ENCODE measurements around the gene MAPK8IP1. TPM values are rescaled to one million over a fixed set of nuclear protein-coding genes. Genes with fewer than 3 reads are reported as not detected.

MAPK8IP1 gene
- total and polyA plus RNA-seq, 7 donors, result 0.53 to 2.6 (median 1.3) TPM

- Histone ChIP-seq H3K4me1 (peaks cover 6% of the 10 kb centered on the region), H3K36me3 (ENCODE audit: insufficient read depth in 1 of 2, low read depth in 1 of 2) (no peaks in the 10 kb centered on the region), H3K27ac (no peak overlapping the region), H3K27me3 (ENCODE audit: insufficient read depth in 3 of 3, low read length in 2 of 3) (peaks cover 0 to 34% (median 13%) of the 10 kb centered on the region in 3 donors), H3K4me3 (no peak overlapping the region), H3K9me3 (no peaks in the 10 kb centered on the region)
- DNase-seq, result peak in 1 of 2 donors; percentile 43
- no peak for ATAC-seq
- no peak for TF ChIP-seq CTCF (IDR thresholded peaks at IDR 0.05)
- intact Hi-C loops (cut with DNase I), result no loop called here
- WGBS, 3 donors, result 66 to 73% (median 69%) methylated on average over 20 to 22 of the region's 22 CpGs
These were observed 38.8 kb downstream of the MAPK8IP1 start for GRCh38 chr11:45924036-45924915.

DNA sequence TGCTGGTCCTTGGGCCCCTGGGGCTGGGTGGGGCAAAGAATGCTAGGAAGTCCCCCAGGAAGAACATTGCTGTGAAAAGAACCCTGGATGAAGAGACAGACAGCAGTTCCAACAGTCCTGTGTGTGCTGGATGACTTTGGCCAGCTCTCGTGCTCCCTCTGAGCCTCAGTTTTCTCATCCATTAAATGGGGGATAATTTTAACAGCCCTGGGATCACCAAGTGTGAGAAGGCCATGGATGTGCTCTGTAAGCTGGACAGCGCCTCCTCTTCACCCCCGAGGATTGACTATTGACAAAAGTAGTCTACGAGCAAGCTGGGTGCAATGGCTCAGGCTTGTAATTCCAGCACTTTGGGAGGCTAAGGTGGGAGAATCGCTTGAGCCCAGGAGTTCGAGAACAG, 39.5 kb downstream of the MAPK8IP1 start:
- ATAC-seq (no peak), DNase-seq (no peak)
- Histone ChIP-seq H3K9me3 (no peaks in the 10 kb centered on the region), H3K27ac (no peak overlapping the region), H3K4me3 (no peak overlapping the region), H3K36me3 (ENCODE audit: insufficient read depth in 1 of 2, low read depth in 1 of 2) (no peaks in the 10 kb centered on the region), H3K4me1 (peaks cover 6% of the 10 kb centered on the region), H3K27me3 (ENCODE audit: insufficient read depth in 3 of 3, low read length in 2 of 3) (peaks cover 0 to 34% (median 13%) of the 10 kb centered on the region in 3 donors)
- 81 to 84% (median 84%) methylated on average over 6 of the region's 6 CpGs for WGBS, 3 donors
- no peak for TF ChIP-seq CTCF (IDR thresholded peaks at IDR 0.05)
- intact Hi-C loops (cut with DNase I), result no loop called here

GRCh38 chr11:45925550-45925949, 40.1 kb downstream of the MAPK8IP1 start:
- ATAC-seq (no peak), DNase-seq (no peak)
- no peak overlapping the region for H3K27ac ChIP-seq
- H3K27me3 ChIP-seq (ENCODE audit: insufficient read depth in 3 of 3, low read length in 2 of 3), result peaks cover 0 to 34% (median 13%) of the 10 kb centered on the region in 3 donors
- no peaks in the 10 kb centered on the region for H3K9me3 ChIP-seq
- H3K4me1 ChIP-seq, result peaks cover 6% of the 10 kb centered on the region
- intact Hi-C loops (cut with DNase I), result no loop called here
- TF ChIP-seq CTCF (IDR thresholded peaks at IDR 0.05), result no peak
- no peak overlapping the region for H3K4me3 ChIP-seq
- H3K36me3 ChIP-seq (ENCODE audit: insufficient read depth in 1 of 2, low read depth in 1 of 2), result no peaks in the 10 kb centered on the region
- 76 to 92% (median 90%) methylated on average over 3 of the region's 3 CpGs for WGBS, 3 donors

DNA sequence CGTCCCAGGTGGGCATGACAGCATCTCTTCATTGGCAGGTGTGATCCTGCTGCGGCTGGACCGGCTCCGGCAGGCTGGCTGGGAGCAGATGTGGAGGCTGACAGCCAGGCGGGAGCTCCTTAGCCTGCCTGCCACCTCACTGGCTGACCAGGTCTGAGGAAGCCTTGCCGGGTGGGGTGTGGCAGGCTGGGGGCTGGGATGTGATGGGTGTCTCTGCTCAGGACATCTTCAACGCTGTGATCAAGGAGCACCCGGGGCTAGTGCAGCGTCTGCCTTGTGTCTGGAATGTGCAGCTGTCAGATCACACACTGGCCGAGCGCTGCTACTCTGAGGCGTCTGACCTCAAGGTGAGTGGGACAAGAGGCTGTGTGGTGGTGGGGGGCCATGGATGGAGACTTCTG, 40.5 kb downstream of the MAPK8IP1 start:
- Histone ChIP-seq H3K9me3 (no peaks in the 10 kb centered on the region), H3K4me3 (no peak overlapping the region), H3K27ac (no peak overlapping the region), H3K4me1 (peaks cover 6% of the 10 kb centered on the region), H3K36me3 (ENCODE audit: insufficient read depth in 1 of 2, low read depth in 1 of 2) (no peaks in the 10 kb centered on the region), H3K27me3 (ENCODE audit: insufficient read depth in 3 of 3, low read length in 2 of 3) (peaks cover 0 to 34% (median 13%) of the 10 kb centered on the region in 3 donors)
- DNase-seq, result peak in 1 of 2 donors; percentile 44
- WGBS, 3 donors, result 44 to 52% (median 48%) methylated on average over 12 of the region's 12 CpGs
- TF ChIP-seq CTCF (IDR thresholded peaks at IDR 0.05), result no peak
- no peak for ATAC-seq
- intact Hi-C loops (cut with DNase I), result no loop called here
